ENCODE measurements around the gene SLC6A1. TPM values are rescaled to one million over a fixed set of nuclear protein-coding genes. Genes with fewer than 3 reads are reported as not detected.
A peak's percentile ranks its signal among the peaks of the same experiment; 100 is the strongest.

Gene SLC6A1
- total and polyA plus RNA-seq, 2 of the 8 experiments (the other 6 are each of a cell fraction or from before 2014, with no cell fraction given): 0.30 to 0.63 TPM

DNA sequence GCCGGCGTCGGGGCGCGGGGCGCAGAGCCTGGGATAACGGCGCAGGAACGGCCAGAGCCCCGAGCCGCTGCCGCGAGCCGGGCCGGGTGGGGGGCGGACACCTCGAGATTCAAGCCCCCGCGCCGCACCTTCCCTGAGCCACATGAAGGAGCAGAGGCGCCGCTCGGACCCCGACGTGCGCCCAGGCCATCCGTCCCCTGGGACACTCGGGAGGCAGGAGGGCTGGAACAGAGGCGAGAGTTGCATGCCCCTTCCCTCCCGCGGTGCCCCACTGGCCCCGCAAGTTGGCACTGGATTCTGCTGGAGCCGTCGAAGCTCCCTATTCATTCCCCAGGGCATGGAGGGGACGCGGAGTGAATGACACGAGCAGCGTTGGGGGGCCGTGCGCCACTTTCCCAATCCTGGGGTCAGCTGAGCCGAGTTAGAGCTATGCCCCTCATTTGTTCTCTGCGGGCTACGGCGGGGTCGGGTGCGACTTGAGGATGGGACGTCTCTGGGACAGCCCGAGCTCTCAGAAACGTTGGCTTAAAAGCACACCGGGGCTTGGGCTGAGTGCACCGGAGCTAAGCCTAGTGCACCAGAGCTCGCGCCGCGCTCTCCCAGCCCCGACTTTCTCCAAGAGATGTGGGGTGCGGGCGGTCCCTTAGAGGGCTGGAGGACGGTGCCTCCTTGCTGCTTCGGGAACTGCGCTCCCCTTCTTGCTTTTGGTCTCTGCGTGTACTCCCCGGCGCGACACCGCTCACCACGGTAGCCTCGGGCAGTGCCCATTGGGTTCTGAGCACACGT, 588 bp downstream of the SLC6A1 start:
- ChIA-PET CTCF (ENCODE audit: partially characterized antibody) (interaction anchor here (0.8 to 13.4 kb wide), 13 partner anchors 9 to 103 kb away, joined by 3 to 100 read pairs (median 9); no protein-coding TSS in a partner anchor), POLR2A (ENCODE audit: partially characterized antibody) (interaction anchor here (0.6 to 1.2 kb wide), 3 partner anchors 14 to 47 kb away, joined by 3 to 4 read pairs (median 3); no protein-coding TSS in a partner anchor)
- Histone ChIP-seq H2BK5ac (ENCODE audit: low read depth, low read length) (no peak overlapping the region), H3K23me2 (ENCODE audit: low read depth, low read length) (peaks cover 9% of the 10 kb centered on the region; the same call in 1 of the 2 replicates), H3K79me2 (ENCODE audit: control insufficient read depth in 1 of 2, insufficient read depth in 2 of 2, low read length in 2 of 2) (no peaks in the 10 kb centered on the region), H3K56ac (replicated peaks; ENCODE audit: insufficient read length, low read depth, low read length) (no peak overlapping the region), H3K9ac (replicated peaks in 1 of 4; ENCODE audit: extremely low read depth in 1 of 4, low read depth in 3 of 4, low read length in 3 of 4) (no peak overlapping the region), H4K20me1 (replicated peaks in 1 of 2; ENCODE audit: control insufficient read depth in 1 of 2, insufficient read depth in 2 of 2, low read length in 2 of 2) (no peaks in the 10 kb centered on the region), H4K8ac (ENCODE audit: extremely low read depth, insufficient read depth, low read length) (peak overlapping the region; percentile 39; the same call in 1 of the 2 replicates), H3K18ac (ENCODE audit: extremely low read depth, low read length) (no peak overlapping the region), H3K23ac (ENCODE audit: insufficient read length) (no peak overlapping the region), H3K9me3 (ENCODE audit: insufficient read depth in 2 of 2, low read depth in 1 of 2, low read length in 1 of 2) (no peaks in the 10 kb centered on the region), H3K27me3 (replicated peaks in 1 of 4; ENCODE audit: control insufficient read depth in 3 of 4, extremely low read depth in 1 of 4, insufficient read depth in 3 of 4, low read length in 3 of 4) (peaks cover 20 to 41% (median 39%) of the 10 kb centered on the region in 4 experiments), H2AK5ac (ENCODE audit: low read depth, low read length) (no peak overlapping the region), H3K79me1 (ENCODE audit: low read depth, low read length) (no peaks in the 10 kb centered on the region), H2BK120ac (replicated peaks; ENCODE audit: low read depth, low read length) (no peak overlapping the region), H3K36me3 (ENCODE audit: control insufficient read depth in 2 of 4, insufficient read depth in 4 of 4, low read length in 3 of 4) (no peaks in the 10 kb centered on the region), H3K27ac (ENCODE audit: low read depth, low read length) (no peak overlapping the region), H4K5ac (ENCODE audit: insufficient read length, low read depth, low read length) (no peak overlapping the region), H3K4ac (replicated peaks; ENCODE audit: insufficient read length, low read depth, low read length) (no peak overlapping the region), H4K91ac (replicated peaks; ENCODE audit: insufficient read length, low read length) (no peak overlapping the region), H2BK12ac (ENCODE audit: low read depth, low read length) (no peak overlapping the region), H2BK20ac (ENCODE audit: low read length) (no peak overlapping the region), H3K4me3 (ENCODE audit: extremely low read depth in 1 of 4, insufficient read depth in 2 of 4, low read depth in 3 of 4, low read length in 4 of 4) (peak overlapping the region; percentile 52 to 86 (median 71)), H3K4me2 (ENCODE audit: insufficient read depth in 1 of 2, low read depth in 2 of 2, low read length in 2 of 2) (peak overlapping the region; percentile 85 to 87), H3K14ac (ENCODE audit: insufficient read length) (no peak overlapping the region), H3K4me1 (replicated peaks in 1 of 4; ENCODE audit: control insufficient read depth in 3 of 4, insufficient read depth in 4 of 4, low read length in 3 of 4) (peaks cover 0 to 11% (median 2%) of the 10 kb centered on the region in 4 experiments; a peak in 3 of 7 replicates), H2AFZ (ENCODE audit: low read length) (peak overlapping the region; percentile 68; the same call in 1 of the 2 replicates), H2BK15ac (ENCODE audit: low read length) (no peak overlapping the region)
- FAIRE-seq (no peak), DNase-seq (ENCODE audit: low read depth in 1 of 2, low spot score in 2 of 2) (peak in 1 of 2 experiments; percentile 57)
- TF ChIP-seq EZH2 (IDR thresholded peaks at IDR 0.05; ENCODE audit: low read depth, low read length, severe bottlenecking): peak; percentile 95
- no peak for TF ChIP-seq ASH2L (IDR thresholded peaks at IDR 0.05; ENCODE audit: low read length)
- peak; percentile 68; the same call in 1 of the 2 replicates for TF ChIP-seq RBBP5 (IDR thresholded peaks at IDR 0.05; ENCODE audit: borderline replicate concordance, low read depth, low read length)
- no peak for TF ChIP-seq SIX5 (IDR thresholded peaks at IDR 0.05; ENCODE audit: low read depth, low read length)
- TF ChIP-seq SUZ12 (IDR thresholded peaks at IDR 0.05; ENCODE audit: low read length): peak; percentile 95
- peak; percentile 52 for TF ChIP-seq RNF2 (IDR thresholded peaks at IDR 0.05; ENCODE audit: borderline replicate concordance, low read depth, low read length, missing control alignments, poor library complexity, severe bottlenecking)
- WGBS, 2 experiments (ENCODE audit: extremely low coverage in 1 of 2, insufficient coverage in 1 of 2, insufficient read length in 1 of 2, insufficient replicate concordance in 2 of 2, low coverage in 1 of 2, low lambda C conversion rate in 2 of 2, missing lambda C conversion rate in 1 of 2): 2% methylated on average over 52 of the region's 69 CpGs; no CpG with 5 or more reads in 1 of the 2 experiments

Data from H1 (cell line).